Ramos (cell line): ENCODE measurements around the gene VAX1.

Source experiments
- in situ Hi-C: fragments of 300-500 bp; cut with MboI; formaldehyde crosslinking; loops from one replicate; pipeline ENCODE4 v1.14.3; 2022; ENCODE audit warnings: low sequenced_read_pairs; ENCODE audit not compliant: unreplicated experiment

Gene VAX1

GRCh38 chr10:117164592-117165537, 26.8 kb upstream of the VAX1 start:
- in situ Hi-C loops, result loop anchor here (25.0 kb wide), 1 partner anchor 478 kb away; no protein-coding TSS in a partner anchor

- in situ Hi-C loops, result loop anchor here (25.0 kb wide), 1 partner anchor 477 kb away; no protein-coding TSS in a partner anchor
These were observed 26.0 kb upstream of the VAX1 start for GRCh38 chr10:117163954-117164548.

GRCh38 chr10:117163061-117163953, 25.2 kb upstream of the VAX1 start:
- in situ Hi-C loops, result loop anchor here (25.0 kb wide), 1 partner anchor 476 kb away; no protein-coding TSS in a partner anchor

GRCh38 chr10:117162093-117163060, 24.3 kb upstream of the VAX1 start:
- in situ Hi-C loops, result loop anchor here (25.0 kb wide), 1 partner anchor 475 kb away; no protein-coding TSS in a partner anchor

GRCh38 chr10:117161386-117162033, 23.4 kb upstream of the VAX1 start:
- in situ Hi-C loops, result loop anchor here (25.0 kb wide), 1 partner anchor 474 kb away; no protein-coding TSS in a partner anchor

GRCh38 chr10:117160567-117160966, 22.5 kb upstream of the VAX1 start:
- in situ Hi-C loops, result loop anchor here (25.0 kb wide), 1 partner anchor 473 kb away; no protein-coding TSS in a partner anchor

GRCh38 chr10:117159390-117159789, 21.3 kb upstream of the VAX1 start:
- in situ Hi-C loops, result loop anchor here (25.0 kb wide), 1 partner anchor 472 kb away; no protein-coding TSS in a partner anchor

GRCh38 chr10:117158297-117158696, 20.2 kb upstream of the VAX1 start:
- in situ Hi-C loops, result loop anchor here (25.0 kb wide), 1 partner anchor 471 kb away; no protein-coding TSS in a partner anchor

GRCh38 chr10:117152668-117153067, 14.6 kb upstream of the VAX1 start:
- in situ Hi-C loops, result loop anchor here (25.0 kb wide), 1 partner anchor 465 kb away; no protein-coding TSS in a partner anchor

GRCh38 chr10:117148284-117148683, 10.2 kb upstream of the VAX1 start:
- in situ Hi-C loops, result no loop called here

GRCh38 chr10:117145019-117145418, 6.9 kb upstream of the VAX1 start:
- in situ Hi-C loops, result no loop called here

- in situ Hi-C loops, result no loop called here
These were observed 5.2 kb upstream of the VAX1 start for GRCh38 chr10:117143103-117143823.

- in situ Hi-C loops, result no loop called here
These were observed 2.4 kb upstream of the VAX1 start for GRCh38 chr10:117140525-117140902.

- in situ Hi-C loops, result no loop called here
These were observed 1.8 kb upstream of the VAX1 start for GRCh38 chr10:117139581-117140524.

- in situ Hi-C loops, result no loop called here
These were observed 939 bp upstream of the VAX1 start for GRCh38 chr10:117138838-117139580.
